GM19328 (cell line): ENCODE measurements around the gene ZCCHC17.
"Not testable (repeated sequence)": the region's sequence is repeated elsewhere in the genome, so short reads cannot be mapped to it uniquely, and the experiment has no call there.

ENCODE experiments used
- ATAC-seq: cut with Tn5 transposase; IDR thresholded peaks from one replicate; pipeline ENCODE4 v1.9.1; 2021; ENCODE audit warnings: mild to moderate bottlenecking, moderate library complexity; ENCODE audit not compliant: unreplicated experiment

The ZCCHC17 gene

DNA sequence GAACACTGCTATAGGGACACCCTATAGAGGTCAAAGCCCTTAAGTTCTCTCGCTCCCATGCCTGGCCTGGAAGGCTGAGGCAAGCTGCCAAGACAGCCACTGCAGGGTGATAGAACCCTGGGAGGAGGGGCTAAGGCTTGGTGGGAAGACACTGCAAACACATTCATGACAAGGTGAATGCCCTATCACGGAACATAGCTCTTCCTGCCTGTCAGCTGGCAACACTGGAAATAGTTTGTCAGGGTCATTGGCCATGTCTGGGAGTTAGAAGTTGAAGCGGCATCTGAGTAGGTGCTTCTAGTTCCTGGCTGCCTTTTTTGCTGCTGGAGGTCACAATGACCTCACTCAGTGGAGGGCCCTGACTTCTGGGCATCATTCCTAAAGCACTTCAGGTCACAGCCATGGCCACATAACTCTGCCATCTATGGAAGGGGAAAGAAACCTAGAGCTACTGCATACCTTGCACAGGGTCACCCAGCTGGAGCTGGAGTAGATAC lies 71.8 kb downstream of the ZCCHC17 start:
- no peak for ATAC-seq

DNA sequence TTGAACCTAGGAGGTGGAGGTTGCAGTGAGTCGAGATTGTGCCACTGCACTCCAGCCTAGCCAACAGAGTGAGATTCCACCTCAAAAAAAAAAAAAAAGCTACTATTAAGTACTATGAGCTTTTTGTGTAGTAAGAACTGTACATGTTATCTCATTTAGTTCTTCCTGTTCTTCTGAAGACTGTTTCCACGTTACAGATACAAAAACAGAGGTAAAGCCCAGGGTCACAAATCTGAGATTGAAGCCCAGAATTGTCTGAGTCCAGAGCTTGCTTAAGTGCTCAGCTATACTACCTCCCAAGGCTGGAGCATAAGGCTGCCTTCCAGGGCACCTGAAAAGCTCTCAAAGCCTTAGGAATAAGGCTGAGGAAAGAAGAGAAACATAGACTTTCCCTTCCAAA lies 73.2 kb downstream of the ZCCHC17 start:
- no peak for ATAC-seq

DNA sequence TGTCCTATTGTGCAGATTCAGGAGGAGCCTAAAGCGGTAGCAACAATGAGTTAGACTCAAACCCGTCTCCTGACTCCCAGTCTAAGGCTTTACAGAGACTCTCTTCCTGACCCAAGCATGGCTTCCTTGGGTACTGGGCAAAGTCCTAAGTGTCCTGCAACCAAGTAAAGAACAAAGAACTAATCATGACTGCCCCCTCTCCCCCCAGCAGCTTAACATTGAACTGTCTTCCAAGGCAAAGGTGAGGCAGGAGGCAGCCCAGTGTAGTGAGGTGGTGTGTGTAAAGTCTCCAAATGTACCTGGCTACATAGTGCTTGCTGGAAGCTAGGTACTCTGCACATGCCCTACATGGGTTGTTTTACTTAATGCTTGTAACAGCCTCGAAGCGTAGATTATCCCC lies 73.7 kb downstream of the ZCCHC17 start:
- ATAC-seq = no peak

DNA sequence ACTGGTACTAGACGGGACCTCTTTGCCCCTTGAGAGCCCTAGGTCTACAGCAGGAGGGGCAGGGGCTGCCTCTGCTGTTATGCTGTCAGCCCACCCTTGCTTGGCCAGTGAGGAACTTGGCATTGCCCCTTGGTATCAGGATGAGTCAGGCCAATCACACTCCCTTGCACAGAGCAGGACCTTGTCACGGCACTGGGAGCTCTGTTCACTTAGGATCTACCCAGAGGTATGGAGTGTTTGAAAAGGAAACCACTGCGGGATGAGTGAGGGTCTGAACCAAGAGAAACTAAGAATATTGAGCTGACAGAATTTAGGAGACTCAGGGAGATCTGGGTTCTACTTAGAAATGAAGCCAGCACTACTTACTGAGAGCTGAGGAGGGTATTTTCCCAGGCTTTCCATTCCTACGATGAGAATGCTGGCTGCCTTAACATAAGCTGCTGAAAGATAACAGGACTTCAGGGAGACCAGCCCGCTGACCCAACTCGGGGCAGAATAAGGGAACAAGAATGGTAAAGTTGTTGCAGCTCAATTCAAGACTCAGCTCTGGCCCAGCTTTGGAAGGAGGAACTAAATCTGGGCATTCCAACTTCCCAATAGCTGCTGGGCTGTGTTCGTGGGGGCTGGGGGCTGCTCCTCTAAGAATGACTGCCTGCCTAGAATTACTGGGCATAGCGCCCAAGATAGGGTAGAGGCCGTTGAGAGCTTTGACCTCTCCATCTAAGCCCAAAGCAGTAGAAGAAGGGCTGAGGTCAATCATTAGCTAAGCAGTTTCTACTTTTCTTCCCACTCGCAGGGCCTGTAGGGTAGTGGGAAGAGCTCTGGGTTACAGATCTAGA lies 74.5 kb downstream of the ZCCHC17 start:
- ATAC-seq = no peak

DNA sequence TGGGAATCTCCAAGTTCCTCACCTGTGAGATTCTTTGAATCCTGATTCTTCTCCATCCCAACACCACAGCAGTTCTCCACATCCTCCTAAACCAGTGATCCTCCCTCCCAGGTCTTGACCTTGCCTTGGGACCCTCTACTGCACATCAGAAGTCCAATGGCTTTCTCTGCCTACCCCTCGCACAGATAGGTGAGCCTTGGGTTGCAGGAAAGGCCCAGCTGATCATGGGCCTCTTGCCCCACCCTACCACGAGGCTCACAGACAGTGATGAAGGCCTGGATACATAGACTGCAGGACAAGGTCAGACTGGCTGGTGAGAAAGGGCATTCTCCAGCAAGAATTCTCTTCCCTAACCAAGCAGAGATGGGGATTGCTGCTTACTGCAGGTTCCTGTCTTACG lies 75.2 kb downstream of the ZCCHC17 start:
- no peak for ATAC-seq

DNA sequence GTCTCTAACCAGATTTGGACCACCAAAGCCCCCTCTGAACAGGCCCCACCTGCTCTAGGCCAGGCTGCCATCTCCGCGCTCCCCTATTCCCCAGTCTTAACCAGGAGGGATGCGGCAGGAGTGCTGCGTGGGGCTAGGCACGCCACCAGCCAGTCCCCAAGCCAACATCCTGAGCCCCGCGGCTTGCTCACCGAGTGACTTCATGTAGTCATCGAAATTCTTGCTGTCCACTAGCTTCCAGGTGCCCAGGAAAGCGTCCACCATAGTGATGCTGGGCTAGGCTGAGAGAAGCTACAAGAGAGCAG lies 75.9 kb downstream of the ZCCHC17 start:
- ATAC-seq = no peak

DNA sequence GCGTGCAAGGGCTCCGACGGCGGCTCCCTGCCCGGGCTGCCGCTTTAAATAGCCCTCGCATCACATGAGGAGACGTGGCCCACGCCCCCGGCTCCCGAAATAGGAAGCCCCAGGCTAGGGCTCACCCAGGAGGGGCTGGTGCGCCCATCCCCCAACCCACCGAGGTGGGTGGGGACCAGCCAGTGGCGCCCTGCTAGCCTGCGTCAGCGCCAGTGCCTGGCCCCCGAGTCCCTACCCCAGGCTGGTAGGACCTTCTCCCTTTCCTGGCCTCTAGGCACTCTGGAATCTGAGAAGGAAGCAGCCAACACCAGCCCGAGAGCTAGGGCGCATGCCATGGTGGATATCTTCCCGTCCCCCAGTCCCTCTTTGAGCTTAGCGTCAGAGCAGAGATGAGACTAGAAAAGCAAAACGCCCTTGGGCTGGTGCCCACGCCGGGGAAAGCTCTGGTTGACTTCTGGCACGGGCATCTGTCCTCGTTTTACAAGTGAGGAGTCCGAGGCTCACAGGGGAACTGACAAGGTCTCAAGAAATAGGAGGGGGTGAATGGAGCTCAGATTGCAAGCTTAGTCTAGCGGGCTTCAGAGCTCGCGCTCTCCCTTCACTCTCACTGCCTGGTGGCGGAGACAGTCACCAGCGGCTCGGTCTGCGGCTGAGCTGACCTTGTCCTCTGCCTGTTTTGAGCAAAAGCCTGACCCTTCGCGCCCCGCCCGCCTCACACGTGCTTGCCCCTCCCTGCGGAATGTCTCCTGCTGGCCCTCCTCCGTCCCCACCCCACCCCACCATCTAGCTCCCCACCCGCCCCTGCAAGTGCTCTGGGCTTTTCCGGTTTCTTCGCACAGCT lies 76.4 kb downstream of the ZCCHC17 start, which contains the start of gene FABP3:
Gene FABP3 (minus strand): TSS at position 21 of the 841 bp plus-strand sequence. CDS start 62 bp downstream, outside the sequence.
- no peak for ATAC-seq

DNA sequence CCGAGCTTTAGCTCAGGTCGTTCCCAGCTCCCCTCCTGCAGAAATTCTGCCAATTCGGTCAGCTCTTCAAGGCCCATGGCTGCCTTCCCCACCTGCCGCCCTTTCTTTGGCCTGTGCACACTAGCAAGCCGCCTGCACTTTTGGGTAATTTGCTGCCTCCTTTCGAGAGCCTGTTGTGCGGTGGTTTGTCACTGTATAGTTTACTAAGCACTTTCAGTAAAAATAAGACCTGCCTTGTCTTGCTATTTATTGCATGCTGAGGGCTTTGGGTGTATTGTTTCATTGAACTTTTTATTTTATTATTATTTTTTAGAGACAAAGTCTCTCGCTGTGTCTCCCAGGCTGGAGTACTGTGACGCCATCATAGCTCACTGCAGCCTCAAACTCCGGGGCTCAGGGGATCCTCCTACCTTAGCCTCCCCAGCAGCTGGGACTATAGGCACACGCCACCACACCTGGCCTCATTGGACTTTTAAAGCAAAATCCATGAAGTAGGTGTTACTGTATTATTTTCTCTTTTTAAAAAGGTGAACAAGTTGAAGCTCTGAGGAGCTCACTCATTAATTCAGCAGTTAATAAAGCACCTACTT lies 77.2 kb downstream of the ZCCHC17 start:
- ATAC-seq = no peak

DNA sequence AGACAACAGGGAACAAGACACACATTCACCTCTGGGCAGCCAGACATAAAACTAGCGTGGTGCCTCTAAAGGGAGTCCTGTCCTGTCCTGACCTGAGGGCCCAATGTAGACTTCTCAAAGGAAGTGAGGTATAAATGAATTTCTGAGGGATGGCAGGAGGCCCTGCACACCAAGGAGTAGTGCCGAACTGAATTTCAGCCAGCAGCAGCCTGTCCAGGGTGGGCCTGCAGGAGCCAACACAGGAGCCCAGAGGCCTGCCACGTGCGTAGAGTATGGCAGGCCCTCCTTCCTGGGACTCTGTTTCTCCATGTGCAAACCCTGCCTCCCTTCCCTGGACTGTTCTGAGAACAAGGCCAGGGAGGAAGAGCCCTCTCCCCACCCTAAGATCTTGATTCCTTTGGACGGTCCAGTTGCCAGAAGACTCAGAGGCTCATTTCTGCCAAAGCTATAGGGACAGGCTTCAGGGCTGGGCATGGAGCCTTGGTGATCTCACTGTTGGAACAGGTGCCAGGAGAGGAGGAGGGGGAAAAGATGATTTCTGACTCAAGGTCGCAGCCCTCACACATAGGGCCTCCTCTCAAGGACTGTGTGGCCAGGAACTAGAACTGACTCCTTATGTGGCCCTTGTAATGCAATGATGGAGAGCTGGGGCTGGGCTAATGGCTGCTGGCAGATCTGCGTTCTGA lies 77.8 kb downstream of the ZCCHC17 start:
- no peak for ATAC-seq

DNA sequence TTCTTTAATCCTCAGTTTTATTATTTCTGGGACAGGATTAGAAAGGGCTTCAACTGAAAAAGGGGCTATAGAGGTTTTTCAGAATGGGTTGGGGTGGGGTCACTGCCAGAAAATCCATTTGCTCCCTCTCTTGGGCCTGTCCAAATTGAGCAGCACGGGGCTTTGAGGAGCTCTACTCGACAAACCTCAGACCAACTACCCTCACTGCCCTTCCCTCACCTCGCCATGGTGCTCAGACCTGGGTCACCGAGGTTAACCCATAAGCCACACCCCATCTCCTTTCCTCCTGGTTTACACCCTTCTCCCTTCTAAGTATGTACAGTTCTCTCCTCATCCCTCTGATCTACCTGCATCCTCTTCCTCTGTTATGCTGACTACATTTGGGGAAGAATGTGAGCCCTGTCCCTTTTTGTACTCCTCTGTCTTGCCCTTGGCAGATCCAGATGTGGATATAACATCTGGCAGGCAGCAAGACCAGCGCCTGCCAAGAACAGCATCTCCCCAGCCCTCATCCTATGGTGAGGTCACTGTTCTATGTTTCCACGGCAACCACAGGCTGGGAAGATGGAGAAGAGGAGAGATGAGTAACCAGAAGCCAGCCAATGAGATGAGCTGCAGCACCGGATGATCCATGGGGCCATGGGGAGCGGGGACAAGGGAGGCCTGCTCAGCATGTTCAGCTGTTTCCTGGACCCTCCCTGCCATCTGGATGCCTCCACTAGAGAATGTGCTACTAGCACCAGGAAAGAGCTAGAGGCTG lies 79.7 kb downstream of the ZCCHC17 start:
- no peak for ATAC-seq

DNA sequence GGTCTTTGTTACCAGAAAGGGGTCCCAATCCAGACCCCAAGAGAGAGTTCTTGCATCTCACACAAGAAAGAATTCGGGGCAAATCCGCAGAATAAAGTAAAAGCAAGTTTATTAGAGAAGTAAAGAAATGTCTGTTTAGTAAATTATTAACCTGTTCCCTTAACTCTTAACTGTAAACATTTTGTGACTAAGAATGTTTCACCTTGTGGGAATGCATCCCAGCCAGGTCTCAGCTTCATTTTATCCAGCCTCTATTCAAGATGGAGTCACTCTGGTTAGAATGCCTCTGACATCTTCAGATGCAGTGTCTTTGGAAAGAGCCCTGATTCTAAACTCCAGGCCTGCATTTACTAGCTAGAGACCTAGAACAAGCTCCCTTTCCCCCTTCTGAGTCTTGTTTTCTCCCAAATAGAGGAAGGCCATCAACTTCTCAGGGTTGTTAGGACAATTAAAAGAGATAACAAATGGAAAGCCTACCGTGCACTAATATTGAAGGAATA lies 80.6 kb downstream of the ZCCHC17 start:
- no peak for ATAC-seq

DNA sequence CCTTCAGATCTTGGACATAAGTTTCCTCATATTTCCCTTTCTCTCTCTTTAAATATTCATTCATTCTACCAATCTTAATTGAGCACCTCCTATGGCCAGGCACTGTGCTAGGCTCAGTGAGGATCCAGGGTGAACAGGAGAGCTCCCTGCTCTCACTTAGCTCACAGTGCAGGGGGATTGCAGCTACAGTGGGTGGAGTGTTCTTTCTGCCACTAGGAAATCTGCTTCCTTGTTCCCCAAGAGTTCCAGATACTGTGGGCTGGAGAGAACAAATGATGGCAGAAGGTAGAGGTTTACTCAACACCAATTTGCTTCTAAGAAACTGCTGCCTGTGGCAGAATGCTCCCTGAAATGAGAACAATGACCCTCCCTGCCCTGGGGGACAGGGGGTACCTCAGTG lies 81.2 kb downstream of the ZCCHC17 start:
- no peak for ATAC-seq

DNA sequence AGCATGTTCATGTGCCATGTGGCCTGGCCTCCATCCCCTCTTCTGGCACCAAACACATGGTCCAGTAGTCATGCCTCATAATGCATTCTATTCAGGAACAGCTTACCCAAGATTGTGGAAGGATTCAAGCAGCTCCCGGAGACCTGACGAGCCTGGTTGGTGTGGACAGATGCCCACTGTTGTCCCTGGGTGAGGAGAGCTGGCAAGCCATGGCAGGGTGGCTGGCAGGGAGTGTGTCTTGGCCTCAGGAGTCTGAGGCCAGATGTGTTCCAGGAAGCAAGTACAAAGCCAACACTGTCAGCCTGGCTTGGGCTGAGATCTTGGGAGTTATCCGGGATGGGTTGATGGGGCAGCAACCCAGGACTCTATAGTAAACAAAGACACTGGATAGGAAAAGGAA lies 83.3 kb downstream of the ZCCHC17 start:
- ATAC-seq = no peak

DNA sequence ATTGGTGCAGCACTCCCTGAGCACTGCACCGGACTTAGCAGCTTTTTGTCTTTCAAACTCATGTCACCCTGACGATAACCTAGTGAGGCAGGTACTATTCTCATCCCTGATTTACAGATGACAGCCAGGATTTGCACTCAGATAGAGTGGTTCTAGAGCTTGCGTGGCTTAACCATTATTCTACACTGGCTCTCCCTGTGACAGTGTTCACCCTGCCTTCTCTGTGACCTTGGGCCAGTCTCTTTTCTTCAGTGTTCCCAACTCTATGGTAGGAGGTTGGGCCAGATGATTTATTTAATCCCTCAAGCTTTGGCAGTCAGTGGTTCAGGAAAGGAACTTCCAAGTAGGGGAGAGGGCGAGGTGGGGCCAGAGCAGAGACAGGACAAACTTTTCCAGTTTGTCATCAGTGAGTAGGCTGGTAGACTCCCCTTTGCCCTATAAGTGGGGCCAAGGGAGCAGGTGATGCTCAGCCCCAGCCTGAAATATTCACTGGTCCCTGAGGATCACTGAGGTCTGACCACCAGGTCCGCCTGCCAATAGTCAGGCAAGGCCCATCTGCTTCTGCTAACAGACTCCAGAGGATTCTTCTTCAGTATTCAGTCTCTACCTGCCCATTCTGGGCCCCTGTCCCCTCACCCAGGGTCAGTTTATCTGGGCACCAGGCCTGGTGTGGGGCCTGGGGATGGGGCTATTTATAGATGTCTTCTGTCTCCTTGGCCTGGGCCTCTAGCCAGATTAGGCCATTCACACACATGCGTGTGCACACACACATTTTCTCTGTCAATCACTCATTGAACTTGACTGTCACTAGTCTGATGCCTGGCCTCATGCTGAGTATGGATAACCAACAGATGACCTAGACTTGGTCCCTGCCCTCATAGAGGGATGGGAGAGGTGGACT lies 84.8 kb downstream of the ZCCHC17 start:
- ATAC-seq = no peak

DNA sequence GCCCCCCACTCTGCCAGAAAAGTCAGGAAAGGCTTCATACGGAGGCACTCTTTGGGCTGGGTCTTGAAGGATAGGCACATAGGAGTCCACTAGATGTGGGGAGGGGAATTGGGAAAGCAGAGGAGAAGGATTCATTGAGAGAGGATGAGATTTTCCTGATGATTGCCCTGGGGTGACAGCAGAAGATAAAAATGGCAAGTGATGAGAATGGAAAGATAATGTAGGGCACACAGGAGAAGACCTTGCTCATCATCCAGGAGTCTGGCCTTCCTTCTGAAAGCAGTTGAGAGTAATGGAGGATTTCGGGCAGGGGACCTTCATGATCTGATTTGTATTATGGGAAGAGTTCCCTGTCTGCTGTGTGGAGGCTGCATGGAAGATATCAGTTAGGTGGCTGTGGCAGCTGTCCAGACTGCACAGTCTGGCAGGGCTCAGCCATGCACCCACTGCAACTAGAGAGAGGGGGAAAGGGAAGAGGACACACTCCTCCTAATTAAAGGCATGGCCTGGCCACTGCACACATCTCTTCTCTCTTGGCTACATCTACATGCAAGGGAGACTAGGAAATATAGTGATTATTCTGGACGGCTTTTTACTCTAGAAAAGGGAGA lies 85.7 kb downstream of the ZCCHC17 start:
- no peak for ATAC-seq

DNA sequence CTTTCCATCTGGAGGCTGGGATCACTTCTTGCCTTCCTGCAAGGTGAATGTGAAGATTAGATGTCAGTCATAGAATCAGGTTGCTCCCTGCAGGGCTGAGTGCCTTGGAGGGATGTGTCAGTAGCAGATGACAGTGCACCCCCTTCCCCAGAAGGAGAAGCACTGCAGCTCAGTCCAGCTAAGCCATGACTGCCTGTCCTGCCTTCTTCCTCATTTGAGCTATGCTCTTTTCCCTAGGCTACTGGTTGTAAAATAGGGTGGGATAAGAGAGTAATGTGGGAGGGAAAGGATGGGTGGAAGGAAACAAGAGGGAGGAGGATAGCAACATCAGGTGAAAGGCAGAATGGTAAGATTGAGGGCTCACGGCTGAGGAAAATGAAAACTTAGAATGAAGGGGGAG lies 87.1 kb downstream of the ZCCHC17 start:
- ATAC-seq = no peak

DNA sequence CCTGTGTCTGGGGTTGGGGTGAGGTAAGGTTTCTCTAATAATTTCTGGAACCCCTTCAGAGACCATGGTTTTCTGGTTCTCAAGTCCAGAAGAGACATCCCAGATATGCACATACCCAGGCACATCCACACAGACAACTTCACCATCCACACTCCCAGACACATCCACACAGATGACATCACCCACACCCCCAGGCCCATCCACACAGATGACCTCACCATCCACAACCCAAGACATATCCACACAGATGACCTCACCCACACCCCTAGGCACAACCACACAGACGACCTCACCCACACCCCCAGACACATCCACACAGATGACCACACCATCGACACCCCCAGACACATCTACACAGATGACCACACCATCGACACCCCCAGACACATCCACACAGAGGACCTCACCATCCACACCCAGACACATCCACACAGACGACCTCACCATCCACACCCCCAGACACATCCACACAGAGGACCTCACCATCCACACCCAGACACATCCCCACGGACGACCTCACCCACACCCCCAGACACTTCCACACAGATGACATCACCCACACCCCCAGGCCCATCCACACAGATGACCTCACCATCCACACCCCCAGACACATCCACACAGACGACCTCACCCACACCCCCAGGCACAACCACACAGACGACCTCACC lies 89.9 kb downstream of the ZCCHC17 start:
- ATAC-seq = not testable (repeated sequence)

DNA sequence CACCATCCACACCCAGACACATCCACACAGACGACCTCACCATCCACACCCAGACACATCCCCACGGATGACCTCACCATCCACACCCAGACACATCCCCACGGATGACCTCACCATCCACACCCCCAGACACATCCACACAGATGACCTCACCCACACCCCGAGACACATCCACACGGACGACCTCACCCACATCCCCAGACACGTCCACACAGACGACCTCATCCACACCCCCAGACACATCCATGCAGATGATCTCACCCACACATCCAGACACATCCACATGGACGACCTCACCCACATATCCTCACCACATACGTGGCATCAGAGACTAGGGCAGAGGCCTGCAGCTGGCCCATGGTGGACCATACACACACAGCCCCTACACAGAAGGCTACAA lies 90.8 kb downstream of the ZCCHC17 start:
- no peak for ATAC-seq
